NCI-H1694 treated with DMSO at 0.1 percent for 48 hours (cell line): ENCODE measurements around the gene L1CAM.

Experiments used
- DNase-seq: peaks from one replicate; lab custom pipeline; 2025; lab: John Stamatoyannopoulos, UW

L1CAM gene

GRCh38 chrX:153864561-153865320 is 21.2 kb downstream of the L1CAM start:
- DNase-seq, result no peak

- DNase-seq, result no peak
Observed at GRCh38 chrX:153864101-153864500, 21.9 kb downstream of the L1CAM start.

GRCh38 chrX:153863251-153863991 is 22.6 kb downstream of the L1CAM start:
- DNase-seq, result no peak

- DNase-seq, result no peak
Observed at GRCh38 chrX:153862369-153863250, 23.4 kb downstream of the L1CAM start.

GRCh38 chrX:153861733-153862310 is 24.2 kb downstream of the L1CAM start:
- DNase-seq, result peak; percentile 74

GRCh38 chrX:153861151-153861550 is 24.8 kb downstream of the L1CAM start:
- no peak for DNase-seq

GRCh38 chrX:153857348-153857903 is 28.5 kb downstream of the L1CAM start:
- DNase-seq, result no peak

GRCh38 chrX:153854702-153855101 is 31.3 kb downstream of the L1CAM start:
- DNase-seq, result no peak

GRCh38 chrX:153853902-153854267 is 32.1 kb downstream of the L1CAM start:
- DNase-seq, result no peak

GRCh38 chrX:153853180-153853901 is 32.6 kb downstream of the L1CAM start:
- no peak for DNase-seq

GRCh38 chrX:153851981-153852380 is 34.0 kb downstream of the L1CAM start:
- no peak for DNase-seq

GRCh38 chrX:153848325-153848724 is 37.6 kb downstream of the L1CAM start:
- no peak for DNase-seq

GRCh38 chrX:153845842-153846241 is 40.1 kb downstream of the L1CAM start:
- DNase-seq, result no peak

- DNase-seq, result no peak
Observed at GRCh38 chrX:153845195-153845594, 40.8 kb downstream of the L1CAM start.

GRCh38 chrX:153844509-153845082 is 41.4 kb downstream of the L1CAM start:
- no peak for DNase-seq

- DNase-seq, result no peak
Observed at GRCh38 chrX:153836921-153837320, 49.1 kb downstream of the L1CAM start.

GRCh38 chrX:153832728-153833127 is 53.2 kb downstream of the L1CAM start:
- no peak for DNase-seq

GRCh38 chrX:153831429-153832150 is 54.4 kb downstream of the L1CAM start:
- DNase-seq, result no peak

GRCh38 chrX:153830640-153831428 is 55.1 kb downstream of the L1CAM start:
- no peak for DNase-seq
